Activated CD8-positive, alpha-beta memory T cell treated with anti-CD3 and anti-CD28 coated beads for 48 hours (primary cell): ENCODE measurements around the gene EPB41L1.

ENCODE experiments used
- DNase-seq, 3 experiments: peaks; one replicate each; pipeline ENCODE4 v3.0.0-alpha.2; 2020; ENCODE audit warnings: low read depth in 2 of 3, low spot score in 2 of 3

Gene EPB41L1

GRCh38 chr20:36184816-36185776 lies 30.6 kb downstream of the EPB41L1 start:
- no peak for DNase-seq

DNA sequence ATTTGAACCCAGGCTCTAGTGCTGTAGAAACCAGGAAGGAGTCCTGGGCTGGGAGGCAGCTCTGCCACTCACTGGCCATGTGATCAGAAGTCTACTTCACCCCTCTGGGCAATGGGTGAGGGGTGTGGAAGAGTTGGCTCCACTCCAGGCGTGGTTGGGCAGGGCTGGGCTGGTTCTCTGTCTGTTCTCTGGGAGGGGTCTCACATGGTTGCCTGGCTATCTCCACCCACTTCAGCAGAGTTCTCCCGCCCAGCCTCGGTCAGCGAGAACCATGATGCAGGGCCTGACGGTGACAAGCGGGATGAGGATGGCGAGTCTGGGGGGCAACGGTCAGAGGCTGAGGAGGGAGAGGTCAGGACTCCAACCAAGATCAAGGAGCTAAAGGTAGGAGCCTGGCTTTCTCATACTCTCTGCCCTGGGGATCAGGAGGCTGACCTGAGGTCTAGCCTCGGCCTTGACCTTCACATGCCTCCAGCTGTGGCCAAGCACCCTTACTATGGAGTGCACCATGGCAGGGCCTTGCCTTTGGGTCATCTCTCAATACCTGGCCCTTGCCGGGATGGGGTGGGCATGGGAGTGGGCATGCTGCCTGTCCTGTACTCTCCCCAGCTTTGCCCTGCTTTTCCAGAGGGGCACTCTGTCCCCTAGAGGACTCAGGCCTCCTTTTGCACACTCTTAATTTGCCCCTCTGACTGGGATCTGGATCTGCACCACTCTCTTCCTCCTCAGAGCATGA lies 39.6 kb downstream of the EPB41L1 start:
- no peak for DNase-seq

GRCh38 chr20:36196676-36197075 lies 42.1 kb downstream of the EPB41L1 start:
- DNase-seq = no peak

DNA sequence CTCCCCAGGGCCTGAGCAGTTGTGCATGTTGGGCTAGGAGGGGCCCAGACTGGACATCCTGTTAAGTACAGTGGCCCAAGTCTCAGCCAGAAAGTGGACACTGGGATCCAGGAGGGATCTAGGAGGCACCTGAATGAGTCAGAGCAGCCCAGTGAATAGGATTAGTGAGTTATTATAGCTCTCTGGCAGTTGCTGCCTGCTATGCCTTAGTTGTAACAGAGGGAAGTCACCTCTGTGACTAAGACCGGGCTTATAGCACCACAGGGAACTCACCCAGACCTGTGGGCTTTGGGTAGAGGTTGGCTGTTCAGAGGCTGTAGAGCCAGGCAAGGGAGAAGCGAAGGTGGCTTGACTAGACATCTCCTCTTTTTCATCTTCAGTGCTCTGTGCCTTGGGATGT lies 42.7 kb downstream of the EPB41L1 start:
- no peak for DNase-seq

DNA sequence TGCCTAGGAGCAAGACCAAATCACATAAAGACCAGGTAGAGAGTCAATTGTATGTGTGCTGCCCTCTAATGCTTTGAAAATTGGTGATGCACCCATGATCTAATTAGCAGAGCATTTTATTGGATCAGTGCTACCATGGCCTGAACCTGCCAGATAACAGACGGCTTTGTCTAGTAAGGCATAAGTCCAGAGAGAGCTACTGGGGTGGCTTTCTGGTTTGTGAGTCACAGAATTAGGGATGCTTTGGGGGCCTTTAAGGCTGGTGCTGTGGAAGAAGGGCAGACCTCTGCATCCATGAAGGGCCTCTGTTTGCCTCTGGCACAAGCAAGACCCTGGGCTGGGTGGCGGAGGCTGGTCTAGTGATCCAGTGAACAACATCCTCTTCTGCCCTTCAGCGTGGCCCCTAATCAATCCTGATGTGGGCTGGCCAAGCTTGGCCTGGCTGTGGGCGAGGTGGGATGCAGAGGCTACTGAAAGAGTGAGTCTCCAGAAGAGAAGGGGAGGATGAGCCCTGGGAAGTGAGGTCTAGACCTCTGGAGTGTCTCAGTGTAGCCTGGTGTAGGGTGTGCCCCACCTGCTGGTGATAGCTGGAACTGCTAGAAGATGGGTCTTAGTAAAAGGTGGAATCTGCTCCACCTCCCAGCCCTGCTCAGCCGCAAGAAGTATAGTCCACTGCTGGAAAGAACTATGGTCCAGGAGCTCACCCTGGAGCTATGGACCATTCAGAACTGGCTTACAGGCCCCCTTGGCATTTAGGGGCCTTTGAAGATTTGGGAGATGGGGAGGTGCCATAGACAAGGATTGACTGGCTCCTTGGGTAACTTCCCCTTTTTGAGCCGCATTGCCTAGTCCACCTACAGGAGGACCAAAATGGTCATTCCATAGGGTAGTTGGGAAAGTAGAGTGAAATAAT lies 45.1 kb downstream of the EPB41L1 start:
- DNase-seq = peak; percentile 23 to 64 (median 59)

DNA sequence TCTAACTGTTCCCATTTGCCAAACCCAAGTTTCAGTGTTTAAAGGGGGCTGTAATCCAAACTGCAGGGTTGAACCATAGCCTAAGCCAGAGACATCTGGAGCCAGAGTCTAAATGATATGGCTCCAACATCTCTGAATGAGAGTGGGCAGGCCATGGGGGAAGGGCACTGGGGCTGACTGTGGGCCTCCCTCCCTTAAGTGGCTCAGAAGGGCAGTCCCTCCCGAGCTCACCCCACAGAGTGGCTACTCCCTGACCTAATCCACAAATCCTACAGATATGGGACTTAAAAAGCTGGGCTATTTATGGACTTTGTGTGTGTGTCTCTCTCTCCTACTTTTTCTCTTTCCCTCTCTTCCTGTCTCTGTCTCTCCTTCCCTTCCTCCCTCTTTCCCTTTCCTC lies 45.9 kb downstream of the EPB41L1 start:
- DNase-seq = no peak

DNA sequence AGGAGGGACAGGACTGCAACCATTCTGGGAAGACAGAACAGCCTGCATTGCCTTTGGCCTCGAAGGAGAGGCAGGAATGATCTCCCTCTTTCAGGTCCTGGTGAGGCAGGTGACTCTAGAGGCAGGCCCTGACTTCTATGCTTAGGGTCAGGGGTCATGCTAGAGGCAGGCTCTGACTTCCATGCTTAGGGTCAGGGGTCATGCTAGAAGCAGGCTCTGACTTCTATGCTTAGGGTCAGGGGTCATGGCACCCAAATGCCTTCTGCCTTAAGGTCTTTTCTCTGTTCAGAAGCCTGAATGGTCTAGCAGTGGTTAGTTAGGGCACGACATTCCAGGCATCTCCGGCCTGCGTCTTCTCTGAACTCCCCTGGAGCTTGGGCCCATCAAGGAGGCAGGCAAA lies 46.7 kb downstream of the EPB41L1 start:
- DNase-seq = no peak

- DNase-seq = peak; percentile 33 to 77 (median 69)
Measured at GRCh38 chr20:36202891-36203338, 48.4 kb downstream of the EPB41L1 start.

DNA sequence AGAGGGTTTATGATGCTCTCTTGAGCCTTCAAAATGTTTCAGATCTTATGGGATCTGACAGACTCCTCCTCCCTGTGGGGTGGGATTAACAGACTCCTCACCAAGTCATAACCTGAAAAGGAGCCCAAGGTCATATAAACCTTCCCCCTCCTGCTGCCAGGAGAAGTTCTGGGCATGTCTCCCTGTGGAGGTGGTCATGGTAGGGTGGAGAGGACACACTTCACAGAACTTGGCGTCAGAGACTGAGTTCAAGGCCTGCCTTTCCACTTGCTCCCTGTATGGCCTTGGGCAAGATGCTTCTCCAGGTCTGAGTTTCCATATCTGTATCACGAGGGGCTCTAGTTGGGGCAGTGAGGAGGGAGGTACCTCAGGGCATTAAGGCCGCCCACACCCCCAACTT lies 49.3 kb downstream of the EPB41L1 start:
- no peak for DNase-seq

DNA sequence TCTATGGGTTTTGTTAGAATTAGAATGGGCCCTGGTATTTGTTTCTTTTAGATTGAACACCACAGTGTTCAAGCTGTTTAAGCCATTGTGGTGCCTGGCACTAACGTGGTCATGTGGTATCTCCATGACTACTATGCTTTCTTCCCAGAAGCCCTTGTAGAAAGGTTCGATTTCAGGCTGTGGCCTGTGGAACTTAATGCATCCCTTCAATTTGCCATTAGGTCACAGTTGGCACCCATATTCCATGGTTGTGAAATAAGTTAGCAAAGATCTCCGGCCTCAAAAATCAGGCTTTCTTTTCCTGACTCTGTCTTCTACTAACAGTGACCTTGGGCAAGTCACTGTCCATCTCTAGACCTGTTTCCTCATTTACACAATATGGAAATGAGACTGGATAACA lies 50.5 kb downstream of the EPB41L1 start:
- no peak for DNase-seq

GRCh38 chr20:36206068-36206467 lies 51.5 kb downstream of the EPB41L1 start:
- DNase-seq = no peak

- DNase-seq = no peak
Measured at GRCh38 chr20:36206641-36207040, 52.1 kb downstream of the EPB41L1 start.

- no peak for DNase-seq
Measured at GRCh38 chr20:36207602-36208001, 53.1 kb downstream of the EPB41L1 start.

GRCh38 chr20:36208257-36208656 lies 53.7 kb downstream of the EPB41L1 start:
- no peak for DNase-seq

DNA sequence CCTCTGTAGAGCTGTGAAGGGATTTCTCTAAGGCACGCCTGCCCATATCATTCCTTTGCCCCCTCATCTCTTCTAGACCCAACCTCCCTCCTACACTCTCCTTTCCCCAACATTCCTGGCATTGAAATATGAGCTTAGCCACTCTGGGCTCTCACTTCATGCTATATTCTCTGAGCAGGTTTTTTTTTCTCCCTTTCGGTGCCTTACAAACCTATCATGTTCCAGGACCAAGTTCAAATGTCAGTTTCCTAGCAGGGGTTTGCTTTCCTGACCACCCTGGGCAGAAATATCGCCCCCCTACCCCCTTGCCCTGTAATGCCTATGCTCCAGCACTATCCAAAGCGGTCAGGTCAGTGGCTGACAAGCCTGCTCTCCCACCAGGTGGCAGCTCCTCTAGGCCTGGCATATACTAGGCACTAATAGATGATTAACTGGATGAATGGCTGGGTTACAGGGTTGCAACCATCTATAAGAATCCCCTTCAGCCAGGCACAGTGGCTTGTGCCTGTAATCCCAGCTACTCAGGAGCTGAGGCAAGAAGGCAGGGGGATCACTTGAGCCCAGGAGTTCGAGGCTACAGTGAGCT lies 56.0 kb downstream of the EPB41L1 start:
- no peak for DNase-seq

- DNase-seq = no peak
Measured at GRCh38 chr20:36213362-36213761, 58.8 kb downstream of the EPB41L1 start.

DNA sequence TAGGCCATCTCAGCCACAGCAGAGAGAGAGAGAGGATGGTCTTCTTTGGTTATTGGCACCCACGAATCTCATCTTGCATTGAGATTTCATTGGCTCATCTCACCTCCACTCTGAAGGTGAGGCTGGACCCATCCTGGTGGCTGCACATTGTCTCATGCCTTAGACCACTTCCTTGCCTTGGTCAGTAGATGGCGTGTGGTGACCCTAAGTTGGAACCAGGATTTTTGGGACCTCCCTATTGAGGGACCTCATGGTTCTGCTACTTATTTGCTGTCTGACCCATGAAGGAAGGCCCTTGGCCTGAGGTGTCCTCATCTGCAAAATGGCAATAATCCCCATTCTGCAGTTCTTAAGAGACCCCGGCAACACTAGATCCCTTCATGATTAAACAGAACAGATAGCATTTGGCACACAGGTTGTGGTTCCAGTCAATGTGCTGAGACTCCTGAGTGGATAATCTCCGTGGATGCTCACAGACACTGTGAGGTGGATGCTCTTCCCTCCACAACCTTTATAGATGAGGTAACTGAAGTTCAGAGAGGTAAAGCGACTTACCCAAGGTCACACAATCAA lies 60.2 kb downstream of the EPB41L1 start:
- no peak for DNase-seq

DNA sequence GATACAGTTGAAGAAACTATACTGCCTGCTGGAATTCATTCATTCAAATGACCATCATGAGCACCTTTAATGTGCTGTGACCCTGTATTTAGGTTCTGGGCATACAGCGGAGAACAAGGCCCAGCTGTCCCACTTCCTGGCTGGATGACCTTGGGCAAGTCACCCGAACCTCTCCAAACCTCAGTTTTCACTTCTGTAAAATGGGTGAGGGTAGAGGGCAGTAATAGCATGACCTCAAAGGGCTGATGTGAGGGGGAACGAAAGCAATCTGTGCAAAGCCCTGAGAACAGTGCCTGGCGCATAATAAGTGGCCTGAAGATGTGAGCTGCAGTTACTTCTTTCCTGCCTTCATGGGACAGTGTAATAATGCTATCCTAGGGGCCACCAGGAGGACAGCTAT lies 61.2 kb downstream of the EPB41L1 start:
- no peak for DNase-seq

- no peak for DNase-seq
Measured at GRCh38 chr20:36216314-36217025, 61.9 kb downstream of the EPB41L1 start.

DNA sequence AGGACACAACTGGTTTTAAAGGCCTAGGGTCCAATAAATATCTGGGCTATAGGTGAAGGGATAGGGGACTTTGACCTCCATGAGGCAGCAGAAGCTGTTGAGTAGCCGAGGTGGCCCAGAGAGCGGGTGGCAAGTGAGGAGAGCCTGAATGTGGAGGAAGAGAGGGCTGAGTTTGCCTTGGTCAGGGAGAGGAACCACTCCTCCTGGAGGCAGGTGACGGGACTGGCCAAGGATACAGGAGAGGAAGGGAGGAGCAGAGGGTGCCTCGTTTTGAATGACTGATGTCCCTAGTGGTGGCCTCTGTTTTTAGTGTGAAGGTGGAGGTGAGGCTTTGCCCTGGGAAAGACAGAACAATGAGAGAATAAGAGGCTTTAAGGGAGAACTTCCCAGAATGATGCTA lies 62.7 kb downstream of the EPB41L1 start:
- DNase-seq = no peak
